PFSK-1 (cell line): ENCODE measurements around the gene BEGAIN.

ENCODE experiments used
- FOXP2 ChIP-seq: optimal IDR thresholded peaks from 2 replicates; pipeline ENCODE3; 2011; ENCODE audit warnings: borderline replicate concordance, control low read depth, inconsistent platforms; ENCODE audit not compliant: insufficient read depth; ENCODE audit errors: extremely low read length, extremely low read depth
- POLR2AphosphoS5 ChIP-seq: IDR thresholded peaks from 2 replicates; pipeline ENCODE4 v1.6.1; 2012; ENCODE audit warnings: low read depth, mild to moderate bottlenecking, control low read depth, low read length, moderate library complexity
- REST ChIP-seq, 2 experiments: IDR thresholded peaks; 2 replicates each; pipeline versions ENCODE4 v1.6.1 to v1.8.0; 2011 to 2012; ENCODE audit warnings: low read depth in 2 of 2, low read length in 2 of 2, control low read depth in 1 of 2, inconsistent platforms in 1 of 2, mild to moderate bottlenecking in 1 of 2, moderate library complexity in 1 of 2; ENCODE audit not compliant: insufficient read depth in 1 of 2
- SIN3A ChIP-seq: IDR thresholded peaks from 2 replicates; pipeline ENCODE4 v1.6.1; 2012; ENCODE audit warnings: mild to moderate bottlenecking, low read length, moderate library complexity, borderline replicate concordance; ENCODE audit not compliant: insufficient read depth
- TAF1 ChIP-seq: IDR thresholded peaks from 2 replicates; pipeline ENCODE4 v1.6.1; 2012; ENCODE audit warnings: low read length, control low read depth, borderline replicate concordance; ENCODE audit not compliant: insufficient read depth

BEGAIN gene

GRCh38 chr14:100602621-100603230 is 15.5 kb upstream of the BEGAIN start:
- TF ChIP-seq POLR2AphosphoS5 (no peak), SIN3A (no peak), TAF1 (no peak), FOXP2 (no peak), REST (IDR thresholded peaks at IDR 0.05; ENCODE audit: insufficient read depth in 1 of 2, low read depth in 2 of 2, low read length in 2 of 2) (no peak)

GRCh38 chr14:100601914-100602313 is 14.7 kb upstream of the BEGAIN start:
- TF ChIP-seq POLR2AphosphoS5: no peak
- no peak for TF ChIP-seq FOXP2
- no peak for TF ChIP-seq SIN3A

GRCh38 chr14:100601064-100601463 is 13.8 kb upstream of the BEGAIN start:
- TF ChIP-seq FOXP2 (no peak), REST (IDR thresholded peaks at IDR 0.05; ENCODE audit: insufficient read depth in 1 of 2, low read depth in 2 of 2, low read length in 2 of 2) (no peak), SIN3A (no peak), TAF1 (no peak), POLR2AphosphoS5 (no peak)

- TF ChIP-seq TAF1: no peak
- no peak for TF ChIP-seq SIN3A
- no peak for TF ChIP-seq FOXP2
- no peak for TF ChIP-seq POLR2AphosphoS5
- TF ChIP-seq REST (IDR thresholded peaks at IDR 0.05; ENCODE audit: insufficient read depth in 1 of 2, low read depth in 2 of 2, low read length in 2 of 2): no peak
Measured at GRCh38 chr14:100599981-100600380, 12.8 kb upstream of the BEGAIN start.

- TF ChIP-seq REST (IDR thresholded peaks at IDR 0.05; ENCODE audit: insufficient read depth in 1 of 2, low read depth in 2 of 2, low read length in 2 of 2) (no peak), POLR2AphosphoS5 (no peak), TAF1 (no peak), SIN3A (no peak), FOXP2 (no peak)
Measured at GRCh38 chr14:100594625-100594951, 7.4 kb upstream of the BEGAIN start.
